ENCODE measurements around the gene CENPX. TPM values are rescaled to one million over a fixed set of nuclear protein-coding genes. Genes with fewer than 3 reads are reported as not detected.

Gene CENPX
- total and polyA plus RNA-seq, 2 of the 13 experiments (the other 11 are each of a cell fraction or from before 2014, with no cell fraction given): 92.7 to 170 TPM

DNA sequence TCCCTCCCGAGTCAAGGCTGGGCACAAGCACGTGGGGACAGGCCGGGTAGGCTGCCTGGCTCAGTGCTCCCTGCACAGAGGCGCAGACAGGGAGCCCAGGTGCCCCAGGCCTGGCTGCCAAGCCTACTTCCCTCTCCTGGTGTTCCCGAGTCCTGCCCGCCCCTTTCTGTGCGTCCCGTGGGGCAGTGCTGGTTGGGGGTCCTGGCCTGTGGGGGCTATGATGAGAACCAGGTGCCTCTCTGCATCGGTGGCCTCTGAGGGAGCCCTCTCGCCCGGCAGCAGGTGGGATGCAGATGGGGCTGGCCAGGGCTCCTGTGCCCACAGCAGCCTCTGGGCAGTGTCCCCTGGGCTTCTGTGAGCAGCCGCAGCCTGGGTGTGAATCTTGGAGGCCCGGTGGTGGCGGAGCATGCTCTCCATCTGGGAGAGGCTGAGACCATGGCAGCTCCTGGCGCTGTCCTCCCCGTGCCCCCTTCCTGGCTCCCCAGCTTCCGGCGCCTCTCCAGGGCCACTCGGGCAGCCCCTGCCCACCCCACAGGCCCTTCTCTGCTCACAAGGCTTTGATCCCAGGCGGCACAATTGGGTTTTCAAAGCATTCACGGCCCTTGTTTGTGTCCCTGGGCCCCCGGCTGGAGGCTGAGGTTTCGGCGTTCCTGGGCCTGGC is 7.2 kb downstream of the CENPX start (continued):
- TF ChIP-seq ZNF383 (CRISPR knock-in tag; IDR thresholded peaks at IDR 0.05; ENCODE audit: borderline replicate concordance) (no peak), TBL1XR1 (IDR thresholded peaks at IDR 0.05; ENCODE audit: borderline replicate concordance, low read length, partially characterized antibody) (no peak), YY1 (IDR thresholded peaks at IDR 0.05; ENCODE audit: insufficient read depth, insufficient replicate concordance, low read depth, low read length) (peak; percentile 46), ZNF883 (CRISPR knock-in tag; IDR thresholded peaks at IDR 0.05; ENCODE audit: not compliant biosample characterization) (no peak), JDP2 (CRISPR knock-in tag; IDR thresholded peaks at IDR 0.05; ENCODE audit: borderline replicate concordance) (no peak), SMC3 (IDR thresholded peaks at IDR 0.05; ENCODE audit: low read length) (no peak), ZNF574 (CRISPR knock-in tag; IDR thresholded peaks at IDR 0.05) (peak; percentile 61; the same call in 1 of the 2 replicates), ZNF451 (CRISPR knock-in tag; IDR thresholded peaks at IDR 0.05) (peak; percentile 25; the same call in 1 of the 2 replicates), ZNF468 (CRISPR knock-in tag; IDR thresholded peaks at IDR 0.05) (no peak), ZNF274 (CRISPR knock-in tag; IDR thresholded peaks at IDR 0.05) (no peak), SIX4 (CRISPR knock-in tag; IDR thresholded peaks at IDR 0.05) (no peak), SNAPC2 (CRISPR knock-in tag; IDR thresholded peaks at IDR 0.05) (no peak)
- TF ChIP-seq, protein P1, sequence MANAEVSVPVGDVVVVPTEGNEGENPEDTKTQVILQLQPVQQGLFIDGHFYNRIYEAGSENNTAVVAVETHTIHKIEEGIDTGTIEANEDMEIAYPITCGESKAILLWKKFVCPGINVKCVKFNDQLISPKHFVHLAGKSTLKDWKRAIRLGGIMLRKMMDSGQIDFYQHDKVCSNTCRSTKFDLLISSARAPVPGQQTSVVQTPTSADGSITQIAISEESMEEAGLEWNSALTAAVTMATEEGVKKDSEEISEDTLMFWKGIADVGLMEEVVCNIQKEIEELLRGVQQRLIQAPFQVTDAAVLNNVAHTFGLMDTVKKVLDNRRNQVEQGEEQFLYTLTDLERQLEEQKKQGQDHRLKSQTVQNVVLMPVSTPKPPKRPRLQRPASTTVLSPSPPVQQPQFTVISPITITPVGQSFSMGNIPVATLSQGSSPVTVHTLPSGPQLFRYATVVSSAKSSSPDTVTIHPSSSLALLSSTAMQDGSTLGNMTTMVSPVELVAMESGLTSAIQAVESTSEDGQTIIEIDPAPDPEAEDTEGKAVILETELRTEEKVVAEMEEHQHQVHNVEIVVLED (CRISPR knock-in tag; IDR thresholded peaks at IDR 0.05; ENCODE audit: borderline replicate concordance): no peak
- TF ChIP-seq, protein P2, sequence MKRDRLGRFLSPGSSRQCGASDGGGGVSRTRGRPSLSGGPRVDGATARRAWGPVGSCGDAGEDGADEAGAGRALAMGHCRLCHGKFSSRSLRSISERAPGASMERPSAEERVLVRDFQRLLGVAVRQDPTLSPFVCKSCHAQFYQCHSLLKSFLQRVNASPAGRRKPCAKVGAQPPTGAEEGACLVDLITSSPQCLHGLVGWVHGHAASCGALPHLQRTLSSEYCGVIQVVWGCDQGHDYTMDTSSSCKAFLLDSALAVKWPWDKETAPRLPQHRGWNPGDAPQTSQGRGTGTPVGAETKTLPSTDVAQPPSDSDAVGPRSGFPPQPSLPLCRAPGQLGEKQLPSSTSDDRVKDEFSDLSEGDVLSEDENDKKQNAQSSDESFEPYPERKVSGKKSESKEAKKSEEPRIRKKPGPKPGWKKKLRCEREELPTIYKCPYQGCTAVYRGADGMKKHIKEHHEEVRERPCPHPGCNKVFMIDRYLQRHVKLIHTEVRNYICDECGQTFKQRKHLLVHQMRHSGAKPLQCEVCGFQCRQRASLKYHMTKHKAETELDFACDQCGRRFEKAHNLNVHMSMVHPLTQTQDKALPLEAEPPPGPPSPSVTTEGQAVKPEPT (CRISPR knock-in tag; IDR thresholded peaks at IDR 0.05; ENCODE audit: low read depth): no peak
- TF ChIP-seq, protein P3, sequence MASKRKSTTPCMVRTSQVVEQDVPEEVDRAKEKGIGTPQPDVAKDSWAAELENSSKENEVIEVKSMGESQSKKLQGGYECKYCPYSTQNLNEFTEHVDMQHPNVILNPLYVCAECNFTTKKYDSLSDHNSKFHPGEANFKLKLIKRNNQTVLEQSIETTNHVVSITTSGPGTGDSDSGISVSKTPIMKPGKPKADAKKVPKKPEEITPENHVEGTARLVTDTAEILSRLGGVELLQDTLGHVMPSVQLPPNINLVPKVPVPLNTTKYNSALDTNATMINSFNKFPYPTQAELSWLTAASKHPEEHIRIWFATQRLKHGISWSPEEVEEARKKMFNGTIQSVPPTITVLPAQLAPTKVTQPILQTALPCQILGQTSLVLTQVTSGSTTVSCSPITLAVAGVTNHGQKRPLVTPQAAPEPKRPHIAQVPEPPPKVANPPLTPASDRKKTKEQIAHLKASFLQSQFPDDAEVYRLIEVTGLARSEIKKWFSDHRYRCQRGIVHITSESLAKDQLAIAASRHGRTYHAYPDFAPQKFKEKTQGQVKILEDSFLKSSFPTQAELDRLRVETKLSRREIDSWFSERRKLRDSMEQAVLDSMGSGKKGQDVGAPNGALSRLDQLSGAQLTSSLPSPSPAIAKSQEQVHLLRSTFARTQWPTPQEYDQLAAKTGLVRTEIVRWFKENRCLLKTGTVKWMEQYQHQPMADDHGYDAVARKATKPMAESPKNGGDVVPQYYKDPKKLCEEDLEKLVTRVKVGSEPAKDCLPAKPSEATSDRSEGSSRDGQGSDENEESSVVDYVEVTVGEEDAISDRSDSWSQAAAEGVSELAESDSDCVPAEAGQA (IDR thresholded peaks at IDR 0.05; ENCODE audit: low read depth): no peak
- TF ChIP-seq, protein P3 (CRISPR knock-in tag; IDR thresholded peaks at IDR 0.05; ENCODE audit: borderline replicate concordance): no peak

All from HepG2 (cell line).